Activated naive CD8-positive, alpha-beta T cell treated with anti-CD3 and anti-CD28 coated beads for 36 hours (primary cell): ENCODE measurements around the gene FASN. TPM values are rescaled to one million over a fixed set of nuclear protein-coding genes. Genes with fewer than 3 reads are reported as not detected.

Experiments
- DNase-seq: peaks from one replicate; pipeline ENCODE4 v3.0.0; 2021
- H3K27ac Mint-ChIP-seq: one replicate; pipeline ENCODE4 v1.8.0; 2022; ENCODE audit warnings: mild to moderate bottlenecking, moderate library complexity, mixed read lengths
- H3K27me3 Mint-ChIP-seq: one replicate; pipeline ENCODE4 v1.8.0; 2022; ENCODE audit warnings: mild to moderate bottlenecking, mixed read lengths
- H3K36me3 Mint-ChIP-seq: one replicate; pipeline ENCODE4 v1.8.0; 2021; ENCODE audit warnings: mild to moderate bottlenecking, mixed read lengths
- H3K4me1 Mint-ChIP-seq: one replicate; pipeline ENCODE4 v1.8.0; 2021; ENCODE audit warnings: mixed read lengths
- H3K4me3 Mint-ChIP-seq: one replicate; pipeline ENCODE4 v1.8.0; 2022; ENCODE audit warnings: mild to moderate bottlenecking, moderate library complexity, mixed read lengths
- H3K9me3 Mint-ChIP-seq: one replicate; pipeline ENCODE4 v1.8.0; 2022; ENCODE audit warnings: mixed read lengths
- total RNA-seq, 2 experiments: library from RNA; stranded (reverse); gene quantifications; one replicate each; pipeline ENCODE4 v1.2.3, GENCODE V29; 2021

The FASN gene
- total RNA-seq, 2 experiments from 2014 or later = 282 to 287 TPM

GRCh38 chr17:82098939-82099763, 1.1 kb upstream of the FASN start:
- DNase-seq = no peak
- Mint-ChIP-seq H3K9me3 (no peaks in the 10 kb centered on the region), H3K4me3 (peak overlapping the region; percentile 86), H3K36me3 (peaks cover 11% of the 10 kb centered on the region), H3K27ac (peak overlapping the region; percentile 94), H3K4me1 (peaks cover 9% of the 10 kb centered on the region), H3K27me3 (no peaks in the 10 kb centered on the region)

- Mint-ChIP-seq H3K36me3 (peaks cover 12% of the 10 kb centered on the region), H3K27me3 (no peaks in the 10 kb centered on the region), H3K4me3 (peak overlapping the region; percentile 69), H3K27ac (peak overlapping the region; percentile 45), H3K9me3 (no peaks in the 10 kb centered on the region), H3K4me1 (peaks cover 9% of the 10 kb centered on the region)
- no peak for DNase-seq
Measured at GRCh38 chr17:82097919-82098168, 192 bp downstream of the FASN start.

GRCh38 chr17:82097184-82097918, 685 bp downstream of the FASN start:
- peak overlapping the region; percentile 63 for H3K27ac Mint-ChIP-seq

GRCh38 chr17:82096709-82097183, 1.3 kb downstream of the FASN start:
- H3K9me3 Mint-ChIP-seq = no peaks in the 10 kb centered on the region
- no peaks in the 10 kb centered on the region for H3K27me3 Mint-ChIP-seq
- DNase-seq = no peak
- peaks cover 12% of the 10 kb centered on the region for H3K36me3 Mint-ChIP-seq
- peaks cover 9% of the 10 kb centered on the region for H3K4me1 Mint-ChIP-seq
- H3K27ac Mint-ChIP-seq = peak overlapping the region; percentile 63
- peak overlapping the region; percentile 79 for H3K4me3 Mint-ChIP-seq

More at GRCh38 chr17:82097184-82097918, 685 bp downstream of the FASN start:
- Mint-ChIP-seq H3K36me3 (peaks cover 12% of the 10 kb centered on the region), H3K4me3 (peak overlapping the region; percentile 79), H3K9me3 (no peaks in the 10 kb centered on the region), H3K4me1 (peaks cover 9% of the 10 kb centered on the region), H3K27me3 (no peaks in the 10 kb centered on the region)
- DNase-seq = peak; percentile 44

- Mint-ChIP-seq H3K9me3 (no peaks in the 10 kb centered on the region), H3K4me1 (peaks cover 9% of the 10 kb centered on the region), H3K27me3 (no peaks in the 10 kb centered on the region), H3K27ac (peak overlapping the region; percentile 58), H3K4me3 (peak overlapping the region; percentile 79), H3K36me3 (peaks cover 12% of the 10 kb centered on the region)
- DNase-seq = no peak
Measured at GRCh38 chr17:82095777-82096708, 2.0 kb downstream of the FASN start.

GRCh38 chr17:82094931-82095776, 2.9 kb downstream of the FASN start:
- no peak for DNase-seq
- H3K27me3 Mint-ChIP-seq = no peaks in the 10 kb centered on the region
- no peak overlapping the region for H3K27ac Mint-ChIP-seq
- peak overlapping the region; percentile 68 for H3K4me3 Mint-ChIP-seq
- peaks cover 7% of the 10 kb centered on the region for H3K4me1 Mint-ChIP-seq
- peaks cover 11% of the 10 kb centered on the region for H3K36me3 Mint-ChIP-seq
- no peaks in the 10 kb centered on the region for H3K9me3 Mint-ChIP-seq

- H3K27ac Mint-ChIP-seq = no peak overlapping the region
- H3K4me1 Mint-ChIP-seq = peaks cover 2% of the 10 kb centered on the region
- H3K27me3 Mint-ChIP-seq = no peaks in the 10 kb centered on the region
- peaks cover 3% of the 10 kb centered on the region for H3K36me3 Mint-ChIP-seq
- DNase-seq = no peak
- no peaks in the 10 kb centered on the region for H3K9me3 Mint-ChIP-seq
- no peak overlapping the region for H3K4me3 Mint-ChIP-seq
Measured at GRCh38 chr17:82092995-82093751, 4.9 kb downstream of the FASN start.

GRCh38 chr17:82092628-82092994, 5.4 kb downstream of the FASN start:
- H3K4me3 Mint-ChIP-seq = no peak overlapping the region
- H3K9me3 Mint-ChIP-seq = no peaks in the 10 kb centered on the region
- H3K27me3 Mint-ChIP-seq = no peaks in the 10 kb centered on the region
- peaks cover 3% of the 10 kb centered on the region for H3K36me3 Mint-ChIP-seq
- DNase-seq = no peak
- H3K4me1 Mint-ChIP-seq = peaks cover 2% of the 10 kb centered on the region
- H3K27ac Mint-ChIP-seq = no peak overlapping the region

- no peaks in the 10 kb centered on the region for H3K27me3 Mint-ChIP-seq
- peaks cover 2% of the 10 kb centered on the region for H3K4me1 Mint-ChIP-seq
- H3K4me3 Mint-ChIP-seq = no peak overlapping the region
- H3K27ac Mint-ChIP-seq = no peak overlapping the region
- no peak for DNase-seq
- H3K9me3 Mint-ChIP-seq = no peaks in the 10 kb centered on the region
- peaks cover 3% of the 10 kb centered on the region for H3K36me3 Mint-ChIP-seq
Measured at GRCh38 chr17:82092094-82092586, 5.9 kb downstream of the FASN start.

- DNase-seq = no peak
- Mint-ChIP-seq H3K4me3 (no peak overlapping the region), H3K4me1 (peaks cover 2% of the 10 kb centered on the region), H3K27ac (no peak overlapping the region), H3K36me3 (peaks cover 3% of the 10 kb centered on the region), H3K27me3 (no peaks in the 10 kb centered on the region), H3K9me3 (no peaks in the 10 kb centered on the region)
Measured at GRCh38 chr17:82091264-82092066, 6.6 kb downstream of the FASN start.

- Mint-ChIP-seq H3K4me1 (no peaks in the 10 kb centered on the region), H3K4me3 (no peak overlapping the region), H3K27ac (no peak overlapping the region), H3K36me3 (peaks cover 1% of the 10 kb centered on the region), H3K9me3 (no peaks in the 10 kb centered on the region), H3K27me3 (no peaks in the 10 kb centered on the region)
- no peak for DNase-seq
Measured at GRCh38 chr17:82090549-82091263, 7.3 kb downstream of the FASN start.

- Mint-ChIP-seq H3K36me3 (peaks cover 1% of the 10 kb centered on the region), H3K27me3 (no peaks in the 10 kb centered on the region), H3K9me3 (no peaks in the 10 kb centered on the region), H3K4me3 (no peak overlapping the region), H3K27ac (no peak overlapping the region), H3K4me1 (no peaks in the 10 kb centered on the region)
- DNase-seq = no peak
Measured at GRCh38 chr17:82089723-82090548, 8.1 kb downstream of the FASN start.
